Measurements from ENCODE around the gene HELLS. TPM values are rescaled to one million over a fixed set of nuclear protein-coding genes. Genes with fewer than 3 reads are reported as not detected.
A peak's percentile ranks its signal among the peaks of the same experiment; 100 is the strongest.

The HELLS gene
- polyA plus RNA-seq, 4 donors = 1.3 to 15.8 (median 8.6) TPM; not detected in 1

DNA sequence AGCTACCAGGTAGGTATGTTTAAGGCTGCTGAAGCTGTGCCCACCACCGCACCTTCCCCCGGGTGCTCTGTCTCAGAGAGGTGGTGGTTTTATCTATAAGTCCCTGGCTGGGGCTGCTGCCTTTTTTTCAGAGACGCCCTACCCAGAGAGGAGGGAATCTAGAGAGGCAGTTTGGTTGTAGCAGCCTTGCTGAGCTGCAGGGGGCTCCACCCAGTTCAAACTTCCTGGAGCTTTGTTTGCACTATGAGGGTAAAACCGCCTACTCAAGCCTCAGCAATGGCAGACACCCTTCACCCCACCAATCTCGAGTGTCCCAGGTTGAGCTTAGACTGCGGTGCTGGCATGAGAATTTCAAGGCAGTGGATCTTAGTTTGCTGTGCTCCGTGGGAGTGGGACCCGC lies 94.3 kb downstream of the HELLS start:
- FAIRE-seq (no peak), DNase-seq (no peak)
- H3K4me3 ChIP-seq (ENCODE audit: low read depth in 1 of 3, low read length in 3 of 3) = no peak overlapping the region
- WGBS, 3 donors = 91 to 98% (median 93%) methylated on average over 8 of the region's 8 CpGs
- H3K27ac ChIP-seq (ENCODE audit: low read depth in 1 of 3, low read length in 2 of 3) = no peak overlapping the region
- no peaks in the 10 kb centered on the region for H3K27me3 ChIP-seq (ENCODE audit: control insufficient read depth in 3 of 3, insufficient read depth in 3 of 3, low read length in 3 of 3)
- peaks cover 0 to 21% of the 10 kb centered on the region in 2 donors for H3K9me3 ChIP-seq (ENCODE audit: control insufficient read depth in 2 of 2, insufficient read depth in 1 of 2, low read depth in 1 of 2, low read length in 1 of 2)
- no peaks in the 10 kb centered on the region for H3K4me1 ChIP-seq (ENCODE audit: control insufficient read depth in 3 of 3, insufficient read depth in 2 of 3, low read depth in 1 of 3, low read length in 2 of 3)
- no peaks in the 10 kb centered on the region for H3K36me3 ChIP-seq (ENCODE audit: control insufficient read depth in 3 of 3, insufficient read depth in 2 of 3, low read depth in 1 of 3, low read length in 3 of 3)

DNA sequence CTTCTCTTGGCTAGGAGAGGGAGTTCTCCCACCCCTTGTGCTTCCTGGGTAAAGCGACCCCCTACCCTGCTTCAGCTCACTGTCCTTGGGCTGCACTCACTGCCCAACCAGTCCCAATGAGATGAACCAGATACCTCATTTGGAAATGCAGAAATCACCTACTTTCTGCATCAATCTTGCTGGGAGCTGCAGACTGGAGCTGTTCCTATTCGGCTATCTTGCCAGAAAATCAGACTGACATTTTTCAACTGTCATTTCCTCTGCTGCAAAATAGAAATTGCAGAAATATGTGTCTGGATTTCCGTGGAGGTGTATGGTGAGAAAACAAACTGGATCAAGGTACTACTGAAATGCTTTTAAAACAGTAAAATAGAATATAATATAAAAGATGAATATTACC lies 95.0 kb downstream of the HELLS start:
- Histone ChIP-seq H3K27me3 (ENCODE audit: control insufficient read depth in 3 of 3, insufficient read depth in 3 of 3, low read length in 3 of 3) (no peaks in the 10 kb centered on the region), H3K36me3 (ENCODE audit: control insufficient read depth in 3 of 3, insufficient read depth in 2 of 3, low read depth in 1 of 3, low read length in 3 of 3) (no peaks in the 10 kb centered on the region), H3K27ac (ENCODE audit: low read depth in 1 of 3, low read length in 2 of 3) (no peak overlapping the region), H3K4me3 (ENCODE audit: low read depth in 1 of 3, low read length in 3 of 3) (no peak overlapping the region), H3K9me3 (ENCODE audit: control insufficient read depth in 2 of 2, insufficient read depth in 1 of 2, low read depth in 1 of 2, low read length in 1 of 2) (peaks cover 0 to 21% of the 10 kb centered on the region in 2 donors), H3K4me1 (ENCODE audit: control insufficient read depth in 3 of 3, insufficient read depth in 2 of 3, low read depth in 1 of 3, low read length in 2 of 3) (no peaks in the 10 kb centered on the region)
- WGBS, 3 donors = 49 to 90% (median 77%) methylated on average over 3 of the region's 3 CpGs
- DNase-seq = no peak
- FAIRE-seq = no peak

DNA sequence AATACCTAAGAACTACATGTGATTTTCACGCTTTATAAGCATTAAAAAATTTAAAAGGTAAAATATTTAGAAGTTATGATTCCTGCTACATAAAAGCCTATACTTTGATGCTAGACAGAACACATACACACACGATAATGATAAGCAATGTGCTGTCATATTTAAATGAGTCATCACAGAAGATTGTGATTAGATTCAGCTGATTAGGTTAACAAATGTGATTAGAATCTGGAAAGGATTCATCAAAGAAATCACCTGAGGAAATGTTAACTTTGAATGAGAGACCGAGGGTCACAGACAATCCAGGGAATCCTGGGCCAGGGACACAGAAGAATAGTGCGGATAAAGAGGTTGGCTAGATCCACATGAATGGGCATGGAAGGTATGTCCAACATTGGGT lies 95.9 kb downstream of the HELLS start:
- Histone ChIP-seq H3K4me3 (ENCODE audit: low read depth in 1 of 3, low read length in 3 of 3) (no peak overlapping the region), H3K9me3 (ENCODE audit: control insufficient read depth in 2 of 2, insufficient read depth in 1 of 2, low read depth in 1 of 2, low read length in 1 of 2) (peaks cover 0 to 27% of the 10 kb centered on the region in 2 donors), H3K27ac (ENCODE audit: low read depth in 1 of 3, low read length in 2 of 3) (no peak overlapping the region), H3K36me3 (ENCODE audit: control insufficient read depth in 3 of 3, insufficient read depth in 2 of 3, low read depth in 1 of 3, low read length in 3 of 3) (no peaks in the 10 kb centered on the region), H3K4me1 (ENCODE audit: control insufficient read depth in 3 of 3, insufficient read depth in 2 of 3, low read depth in 1 of 3, low read length in 2 of 3) (no peaks in the 10 kb centered on the region), H3K27me3 (ENCODE audit: control insufficient read depth in 3 of 3, insufficient read depth in 3 of 3, low read length in 3 of 3) (no peaks in the 10 kb centered on the region)
- WGBS, 3 donors = 82 to 88% (median 85%) methylated on average over 4 of the region's 4 CpGs
- DNase-seq = no peak
- no peak for FAIRE-seq

DNA sequence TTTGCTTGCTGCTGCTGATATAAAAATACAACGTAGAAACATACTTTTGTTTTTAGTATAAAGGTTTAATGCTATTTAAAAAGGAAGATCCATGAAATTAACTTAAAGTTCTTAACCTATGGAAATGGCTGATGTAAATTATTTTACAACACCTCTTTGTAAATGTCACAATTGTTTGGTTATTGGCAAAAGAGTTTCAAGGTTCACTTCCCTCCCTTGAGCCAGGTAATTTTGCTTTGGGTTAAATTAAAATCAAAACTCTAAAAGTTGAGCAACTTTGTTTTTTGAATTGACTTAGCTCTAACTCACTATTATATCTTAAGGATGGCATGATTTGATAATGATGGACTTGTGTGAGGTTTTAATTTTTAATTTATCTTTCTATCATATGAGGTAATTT lies 98.8 kb downstream of the HELLS start:
- H3K4me3 ChIP-seq (ENCODE audit: low read depth in 1 of 3, low read length in 3 of 3) = no peak overlapping the region
- no peak overlapping the region for H3K27ac ChIP-seq (ENCODE audit: low read depth in 1 of 3, low read length in 2 of 3)
- peak in 1 of 2 donors; percentile 15 for DNase-seq
- FAIRE-seq = no peak
- no peaks in the 10 kb centered on the region for H3K36me3 ChIP-seq (ENCODE audit: control insufficient read depth in 3 of 3, insufficient read depth in 2 of 3, low read depth in 1 of 3, low read length in 3 of 3)
- no peaks in the 10 kb centered on the region for H3K4me1 ChIP-seq (ENCODE audit: control insufficient read depth in 3 of 3, insufficient read depth in 2 of 3, low read depth in 1 of 3, low read length in 2 of 3)
- 69 to 90% (median 84%) methylated on average over 1 of the region's 1 CpG for WGBS, 3 donors
- no peaks in the 10 kb centered on the region for H3K27me3 ChIP-seq (ENCODE audit: control insufficient read depth in 3 of 3, insufficient read depth in 3 of 3, low read length in 3 of 3)
- H3K9me3 ChIP-seq (ENCODE audit: control insufficient read depth in 2 of 2, insufficient read depth in 1 of 2, low read depth in 1 of 2, low read length in 1 of 2) = peaks cover 0 to 32% of the 10 kb centered on the region in 2 donors

DNA sequence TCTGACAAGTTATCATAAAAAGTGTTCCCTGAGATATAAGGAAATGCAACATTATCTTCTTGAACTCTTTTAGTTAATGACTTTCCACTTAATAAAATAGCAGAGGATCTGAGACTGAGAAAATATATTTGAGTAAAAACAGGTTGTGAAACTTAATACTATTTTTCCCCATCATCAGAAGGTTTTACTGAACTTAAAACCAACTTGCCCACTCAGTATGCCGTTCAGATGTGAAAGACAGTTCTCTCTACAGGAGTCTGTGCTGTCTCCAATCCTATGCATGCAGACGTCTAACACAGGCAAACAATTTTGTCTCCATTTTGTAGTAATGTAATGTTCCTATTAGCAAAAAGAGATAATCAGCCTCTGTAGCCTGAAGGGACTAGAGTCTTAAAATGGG lies 99.7 kb downstream of the HELLS start:
- H3K9me3 ChIP-seq (ENCODE audit: control insufficient read depth in 2 of 2, insufficient read depth in 1 of 2, low read depth in 1 of 2, low read length in 1 of 2) = peaks cover 0 to 25% of the 10 kb centered on the region in 2 donors
- 66 to 75% (median 67%) methylated on average over 2 of the region's 2 CpGs for WGBS, 3 donors
- H3K4me1 ChIP-seq (ENCODE audit: control insufficient read depth in 3 of 3, insufficient read depth in 2 of 3, low read depth in 1 of 3, low read length in 2 of 3) = no peaks in the 10 kb centered on the region
- no peak for DNase-seq
- H3K27ac ChIP-seq (ENCODE audit: low read depth in 1 of 3, low read length in 2 of 3) = no peak overlapping the region
- no peak overlapping the region for H3K4me3 ChIP-seq (ENCODE audit: low read depth in 1 of 3, low read length in 3 of 3)
- H3K27me3 ChIP-seq (ENCODE audit: control insufficient read depth in 3 of 3, insufficient read depth in 3 of 3, low read length in 3 of 3) = no peaks in the 10 kb centered on the region
- no peak for FAIRE-seq
- no peaks in the 10 kb centered on the region for H3K36me3 ChIP-seq (ENCODE audit: control insufficient read depth in 3 of 3, insufficient read depth in 2 of 3, low read depth in 1 of 3, low read length in 3 of 3)

Other genes with a start within 250 kb of the HELLS start
- 10 to 100 TPM in 1 of 4 donors, 1 to 10 TPM in 3; 1.4 to 11.6 (median 5.6) TPM for gene NOC3L, start 182.8 kb upstream of the HELLS start, polyA plus RNA-seq
- 10 to 100 TPM in 2 of 4 donors, 1 to 10 TPM in 2; 6.4 to 17.7 (median 13.3) TPM for gene TBC1D12, start 143.2 kb upstream of the HELLS start, polyA plus RNA-seq
- 10 to 100 TPM; 17.1 to 91.9 (median 74.2) TPM for gene CYP2C18, start 137.9 kb downstream of the HELLS start, polyA plus RNA-seq
- 10 to 100 TPM in 3 of 4 donors, 1 to 10 TPM in 1; 9.5 to 46.5 (median 28.2) TPM for gene CYP2C19, start 216.9 kb downstream of the HELLS start, polyA plus RNA-seq

Data from small intestine (tissue), 7 donors.